ENCODE measurements around the gene MGAT4A.
"Not testable (repeated sequence)": the region's sequence is repeated elsewhere in the genome, so short reads cannot be mapped to it uniquely, and the experiment has no call there.

The MGAT4A gene

GRCh38 chr2:98759338-98759737 lies 28.4 kb upstream of the MGAT4A start:
- DNase-seq: peak; percentile 30

DNA sequence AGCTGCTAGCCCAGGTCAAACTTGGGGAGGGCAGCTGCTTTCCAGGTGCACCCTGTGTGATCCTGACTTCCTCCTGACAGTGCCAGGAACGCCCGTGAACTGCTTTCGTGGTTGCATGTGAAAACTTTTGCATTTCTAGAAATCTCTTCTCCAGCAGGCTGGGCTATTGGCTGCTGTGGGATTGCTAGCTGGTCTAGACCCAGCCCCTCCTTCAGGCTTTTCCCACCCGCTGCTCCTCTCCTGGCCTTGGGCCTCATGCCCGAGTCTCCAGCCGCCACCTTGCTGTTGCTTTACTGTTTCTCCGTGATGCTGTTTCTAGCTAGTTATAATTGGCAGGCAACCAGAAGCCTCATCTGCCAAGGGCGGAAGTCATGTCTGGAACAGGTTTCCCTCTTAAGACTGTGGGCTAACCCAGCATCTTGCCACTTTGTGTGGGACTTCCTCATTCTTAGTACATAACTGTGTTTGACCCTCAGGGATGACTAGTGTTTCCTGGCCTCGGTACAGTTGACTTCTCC lies 27.0 kb upstream of the MGAT4A start:
- DNase-seq: peak; percentile 76

GRCh38 chr2:98753801-98754200 lies 22.9 kb upstream of the MGAT4A start:
- DNase-seq: no peak

- DNase-seq: not testable (repeated sequence)
Observed at GRCh38 chr2:98752711-98753110, 21.8 kb upstream of the MGAT4A start.

DNA sequence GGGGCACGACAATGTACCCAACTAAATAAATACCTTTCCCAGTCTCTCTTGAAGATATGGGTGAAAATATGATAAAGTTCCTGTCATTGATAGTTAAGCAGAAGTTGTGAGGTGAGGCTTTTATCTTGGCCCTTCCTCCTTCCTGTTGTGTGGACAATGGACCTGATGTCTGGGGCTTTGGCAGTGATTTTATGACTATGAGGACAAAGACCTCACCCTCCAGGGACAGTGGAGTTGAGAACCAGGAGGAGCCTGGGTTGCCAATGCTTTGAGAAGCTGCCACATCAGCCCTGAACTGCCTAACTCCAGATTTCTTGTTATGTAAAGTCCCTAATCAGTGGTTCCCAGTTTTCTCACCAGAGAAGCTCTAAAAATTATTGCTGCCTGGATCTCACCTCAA lies 20.8 kb upstream of the MGAT4A start:
- no peak for DNase-seq

GRCh38 chr2:98750593-98751282 lies 19.8 kb upstream of the MGAT4A start:
- no peak for DNase-seq

DNA sequence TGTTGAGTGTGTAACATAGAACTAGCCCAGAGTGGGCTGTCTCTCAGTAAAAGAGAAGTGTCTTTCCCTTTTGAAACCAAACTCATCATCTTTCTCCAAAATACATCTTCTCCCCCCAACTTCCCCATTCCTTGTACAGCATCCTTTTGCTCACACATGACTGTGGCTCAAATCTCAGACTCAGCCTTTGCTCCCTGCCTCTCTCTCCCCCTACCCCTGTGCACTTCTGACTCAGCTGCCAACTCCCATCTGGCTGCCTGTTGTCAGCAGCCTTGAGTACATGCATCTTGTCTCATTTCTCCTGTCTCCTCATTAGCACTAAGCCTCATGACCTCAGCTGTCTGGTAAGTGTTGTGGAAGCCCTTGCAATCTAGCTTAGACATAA lies 18.1 kb upstream of the MGAT4A start:
- no peak for DNase-seq

- no peak for DNase-seq
Observed at GRCh38 chr2:98748292-98749065, 17.5 kb upstream of the MGAT4A start.

- DNase-seq: no peak
Observed at GRCh38 chr2:98747888-98748287, 17.0 kb upstream of the MGAT4A start.

GRCh38 chr2:98746426-98746825 lies 15.5 kb upstream of the MGAT4A start:
- DNase-seq: no peak

GRCh38 chr2:98744595-98744994 lies 13.7 kb upstream of the MGAT4A start:
- DNase-seq: no peak

- DNase-seq: no peak
Observed at GRCh38 chr2:98743835-98744234, 12.9 kb upstream of the MGAT4A start.

GRCh38 chr2:98739020-98739419 lies 8.1 kb upstream of the MGAT4A start:
- no peak for DNase-seq

DNA sequence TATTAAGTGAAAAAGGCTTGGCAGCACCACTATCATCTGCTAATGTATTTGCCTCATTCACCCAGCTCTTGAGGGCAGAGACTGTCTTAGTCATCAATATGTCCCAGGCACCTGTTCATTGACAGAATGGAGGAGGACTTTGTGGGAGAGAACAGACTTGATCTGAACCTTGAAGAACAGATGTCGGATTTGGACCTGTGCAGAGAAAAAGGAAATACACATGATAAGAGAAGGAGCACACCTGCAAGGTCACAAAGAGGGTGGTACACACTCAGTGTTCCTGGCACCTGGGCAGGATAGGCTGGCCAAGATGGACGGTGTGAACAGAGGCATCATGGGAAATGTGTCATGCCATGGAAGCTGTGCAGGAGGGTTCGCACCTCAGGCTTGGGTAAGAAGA lies 7.4 kb upstream of the MGAT4A start:
- DNase-seq: no peak

GRCh38 chr2:98737848-98738247 lies 6.9 kb upstream of the MGAT4A start:
- DNase-seq: no peak

DNA sequence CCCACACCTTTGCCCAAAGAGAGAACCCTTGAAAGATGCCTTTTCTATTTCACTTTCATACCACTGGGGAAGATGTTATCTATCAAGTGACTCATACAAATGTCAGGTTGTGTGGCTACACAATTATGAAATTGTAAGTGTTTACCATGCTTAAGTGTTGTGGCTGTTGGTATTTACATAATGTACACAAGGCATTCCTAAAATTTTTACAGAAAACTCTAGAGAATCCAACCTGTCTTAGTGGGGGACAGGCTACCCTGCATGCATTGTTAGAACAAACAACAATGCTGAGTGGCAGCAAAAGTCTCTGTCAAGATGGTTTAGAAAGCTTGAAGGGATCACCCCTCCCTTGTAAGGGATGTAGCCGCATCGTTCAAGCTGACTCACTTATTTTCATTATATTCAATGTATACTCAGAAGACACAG lies 5.5 kb upstream of the MGAT4A start:
- peak; percentile 39 for DNase-seq

DNA sequence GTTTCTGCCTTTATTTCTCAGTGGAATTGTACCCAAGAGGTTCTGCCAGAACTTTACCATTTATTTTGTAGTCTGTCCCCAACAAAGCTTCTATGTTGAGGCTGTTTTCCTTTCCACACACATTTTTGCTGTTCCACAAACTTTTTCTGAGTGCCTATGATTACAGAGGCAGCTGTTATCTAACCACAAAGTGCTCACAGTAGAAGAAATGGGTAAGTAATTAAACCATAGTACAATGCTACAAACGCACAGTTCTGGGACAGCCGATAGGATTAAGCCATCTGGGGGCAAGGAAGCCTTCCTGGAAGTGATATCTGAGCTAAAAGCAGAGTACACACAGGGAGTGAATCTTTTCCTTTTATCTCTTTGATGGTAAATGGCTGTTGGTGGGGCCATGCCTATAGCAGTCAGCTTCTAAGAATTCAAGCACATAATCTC lies 3.9 kb upstream of the MGAT4A start:
- no peak for DNase-seq

- peak; percentile 56 for DNase-seq
Observed at GRCh38 chr2:98734162-98734561, 3.2 kb upstream of the MGAT4A start.

- no peak for DNase-seq
Observed at GRCh38 chr2:98732430-98733051, 1.6 kb upstream of the MGAT4A start.

DNA sequence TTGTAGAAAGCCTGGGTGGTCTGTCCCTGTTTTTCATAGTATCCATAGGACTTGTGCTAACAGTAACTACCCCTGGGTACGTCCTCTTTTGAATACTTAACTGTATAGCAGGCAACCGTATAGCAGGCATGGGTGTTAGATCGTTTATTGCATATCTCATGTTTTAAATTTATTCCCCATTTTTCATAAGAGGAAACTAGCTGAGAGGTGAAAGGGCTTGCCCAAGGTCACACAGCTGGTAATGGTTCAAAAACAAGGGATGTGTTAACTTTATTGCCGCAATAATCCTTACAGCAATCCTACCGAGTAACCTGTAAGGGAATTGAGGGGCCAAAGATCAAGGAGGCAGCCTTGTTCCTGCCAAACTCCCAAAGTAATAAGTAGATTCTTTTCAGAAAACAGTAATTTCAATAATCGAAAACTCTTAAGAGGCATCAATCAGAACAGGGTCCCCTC lies 990 bp upstream of the MGAT4A start:
- no peak for DNase-seq

DNA sequence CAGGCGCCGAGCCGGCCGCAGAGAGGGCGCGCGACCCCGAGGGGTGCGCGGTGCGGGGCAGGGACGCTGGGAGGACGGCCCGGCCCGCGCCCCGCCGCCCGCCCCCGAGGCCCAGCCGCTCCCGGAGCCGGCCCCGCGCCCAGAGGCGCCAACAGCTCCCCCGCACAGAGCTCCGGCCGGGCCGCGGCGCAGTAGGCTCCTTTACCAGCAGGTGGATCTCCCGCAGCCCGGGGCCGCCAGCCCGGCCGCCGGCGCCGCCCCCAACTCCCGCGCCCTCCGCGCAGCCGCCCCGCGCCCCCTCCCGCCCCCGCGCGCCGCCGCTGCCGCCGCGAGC lies 258 bp downstream of the MGAT4A start:
- no peak for DNase-seq

- DNase-seq: peak; percentile 60
Observed at GRCh38 chr2:98730053-98730706, 752 bp downstream of the MGAT4A start.

DNA sequence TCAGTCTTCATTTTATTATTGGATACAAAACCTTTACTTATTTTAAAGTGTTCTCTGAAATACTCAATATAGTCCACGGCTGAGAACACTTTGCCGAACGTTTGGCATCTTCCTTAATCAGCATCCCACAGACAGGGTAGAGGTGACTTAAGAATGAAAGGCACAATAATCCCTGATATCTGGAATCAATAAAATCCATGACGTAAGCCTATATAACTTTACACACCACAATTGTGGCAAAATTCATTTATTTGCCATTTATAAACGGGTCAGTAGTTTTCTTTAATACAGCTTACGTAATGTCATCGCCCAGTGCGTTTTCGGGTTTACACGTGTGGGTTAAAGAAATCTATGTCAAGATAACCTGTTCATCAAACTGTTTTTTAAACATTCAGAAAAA lies 1.3 kb downstream of the MGAT4A start:
- DNase-seq: no peak
